IMR-90 (cell line): ENCODE results near the gene DAAM1. TPM values are rescaled to one million over a fixed set of nuclear protein-coding genes. Genes with fewer than 3 reads are reported as not detected.

Experiments
- ATAC-seq: fragments of 200-7000 bp; cut with Tn5 transposase; 2 replicates; pipeline ENCODE4 v1.9.1; 2020; ENCODE audit warnings: low read depth, mild to moderate bottlenecking, moderate library complexity
- BruUV-seq: library from RNA; stranded (reverse); fragments of 400-500 nt; replicated peaks from 2 replicates; lab custom pipeline; 2021; lab: Mats Ljungman, UMichigan
- CTCF ChIA-PET: fragments of 300-600 bp; formaldehyde crosslinking; extraction: SDS; loops from one replicate; lab custom pipeline; 2021; ENCODE audit warnings: antibody characterized with exemption; lab: Yijun Ruan, JAX
- POLR2A ChIA-PET: fragments of 300-600 bp; sonication (Branson Sonifier 250); formaldehyde crosslinking; loops from one replicate; lab custom pipeline; 2022; ENCODE audit warnings: antibody characterized with exemption; ENCODE audit not compliant: unreplicated experiment; lab: Charles Lee
- DNase-seq: peaks from one replicate; pipeline ENCODE4 v3.0.0; 2013
- H2AFZ ChIP-seq: replicated peaks from 2 replicates; pipeline ENCODE3; 2013; ENCODE audit warnings: low read length, mild to moderate bottlenecking; ENCODE audit not compliant: poor library complexity
- H2AK5ac ChIP-seq: 2 replicates; pipeline ENCODE4 v1.6.1; 2013; ENCODE audit warnings: low read depth, low read length, inconsistent platforms
- H2AK9ac ChIP-seq: replicated peaks from 2 replicates; pipeline ENCODE3; 2013; ENCODE audit warnings: mild to moderate bottlenecking, low read depth, low read length, moderate library complexity; ENCODE audit not compliant: poor library complexity
- H2BK120ac ChIP-seq: 2 replicates; pipeline ENCODE4 v1.6.1; 2013; ENCODE audit warnings: low read depth, low read length, inconsistent platforms
- H2BK15ac ChIP-seq: 3 replicates; pipeline ENCODE4 v1.6.1; 2013; ENCODE audit warnings: low read depth, low read length, inconsistent platforms
- H2BK20ac ChIP-seq: 2 replicates; pipeline ENCODE4 v1.6.1; 2013; ENCODE audit warnings: low read depth, mild to moderate bottlenecking, inconsistent platforms, low read length, moderate library complexity
- H2BK5ac ChIP-seq: 2 replicates; pipeline ENCODE4 v1.6.1; 2013; ENCODE audit warnings: mild to moderate bottlenecking, low read depth, low read length, inconsistent platforms; ENCODE audit not compliant: poor library complexity, severe bottlenecking
- H3K14ac ChIP-seq: replicated peaks from 2 replicates; pipeline ENCODE4 v1.6.1; 2013; ENCODE audit warnings: low read depth, low read length, inconsistent platforms
- H3K18ac ChIP-seq: 2 replicates; pipeline ENCODE4 v1.6.1; 2013; ENCODE audit warnings: low read depth, low read length, control low read depth
- H3K23ac ChIP-seq: 2 replicates; pipeline ENCODE4 v1.6.1; 2013; ENCODE audit warnings: low read depth, low read length, inconsistent platforms
- H3K27ac ChIP-seq: 2 replicates; pipeline ENCODE4 v1.5.1; 2013; ENCODE audit warnings: mild to moderate bottlenecking, control low read depth, low read length; ENCODE audit not compliant: insufficient read depth
- H3K27me3 ChIP-seq: 2 replicates; pipeline ENCODE4 v1.6.1; 2013; ENCODE audit warnings: low read length; ENCODE audit not compliant: control insufficient read depth, insufficient read depth
- H3K36me3 ChIP-seq: 2 replicates; pipeline ENCODE4 v1.6.1; 2013; ENCODE audit warnings: low read length, mixed read lengths; ENCODE audit not compliant: control insufficient read depth, insufficient read depth
- H3K4ac ChIP-seq: 2 replicates; pipeline ENCODE4 v1.6.1; 2013; ENCODE audit warnings: low read depth, low read length, inconsistent platforms
- H3K4me1 ChIP-seq: 2 replicates; pipeline ENCODE4 v1.6.1; 2013; ENCODE audit warnings: low read length, mixed read lengths; ENCODE audit not compliant: control insufficient read depth, insufficient read depth
- H3K4me2 ChIP-seq: 2 replicates; pipeline ENCODE4 v1.6.1; 2013; ENCODE audit warnings: low read depth, mild to moderate bottlenecking, control low read depth, low read length, moderate library complexity
- H3K4me3 ChIP-seq: 2 replicates; pipeline ENCODE4 v1.5.1; 2013; ENCODE audit warnings: low read depth, mild to moderate bottlenecking, control low read depth, low read length, moderate library complexity; ENCODE audit not compliant: insufficient read depth
- H3K56ac ChIP-seq: 2 replicates; pipeline ENCODE4 v1.6.1; 2013; ENCODE audit warnings: low read length, inconsistent platforms; ENCODE audit not compliant: insufficient read depth; ENCODE audit errors: extremely low read depth
- H3K79me1 ChIP-seq, 2 experiments: 2 replicates each; pipeline ENCODE4 v1.6.1; 2013; ENCODE audit warnings: low read length in 2 of 2, inconsistent platforms in 1 of 2, low read depth in 1 of 2
- H3K9ac ChIP-seq: 2 replicates; pipeline ENCODE4 v1.6.1; 2013; ENCODE audit warnings: low read depth, low read length, control low read depth
- H3K9me1 ChIP-seq: 2 replicates; pipeline ENCODE4 v1.6.1; 2013; ENCODE audit warnings: low read length, inconsistent platforms; ENCODE audit not compliant: insufficient read depth
- H3K9me3 ChIP-seq: 2 replicates; pipeline ENCODE4 v1.6.1; 2013; ENCODE audit warnings: low read length; ENCODE audit not compliant: control insufficient read depth, insufficient read depth
- H4K20me1 ChIP-seq: 2 replicates; pipeline ENCODE4 v1.6.1; 2013; ENCODE audit warnings: low read length, inconsistent platforms; ENCODE audit not compliant: insufficient read depth
- H4K5ac ChIP-seq: 2 replicates; pipeline ENCODE4 v1.6.1; 2013; ENCODE audit warnings: mild to moderate bottlenecking, low read depth, low read length, control low read depth
- H4K8ac ChIP-seq, 2 experiments: 2 replicates each; pipeline ENCODE4 v1.6.1; 2013; ENCODE audit warnings: low read depth in 2 of 2, low read length in 2 of 2, control low read depth in 1 of 2, inconsistent platforms in 1 of 2
- H4K91ac ChIP-seq: 2 replicates; pipeline ENCODE4 v1.6.1; 2013; ENCODE audit warnings: low read depth, low read length, inconsistent platforms; ENCODE audit not compliant: insufficient read depth
- BHLHE40 ChIP-seq: fragments of 150-350 bp; IDR thresholded peaks from 2 replicates; pipeline ENCODE4 v1.6.1; 2016; ENCODE audit warnings: mild to moderate bottlenecking, low read depth, low read length
- CHD1 ChIP-seq: IDR thresholded peaks from 2 replicates; pipeline ENCODE4 v1.6.1; 2012; ENCODE audit warnings: low read depth, low read length, improper control_type of control experiment
- POLR2A ChIP-seq: IDR thresholded peaks from 2 replicates; pipeline ENCODE4 v1.6.1; 2012; ENCODE audit warnings: mild to moderate bottlenecking, low read depth, low read length
- RCOR1 ChIP-seq: IDR thresholded peaks from 2 replicates; pipeline ENCODE4 v1.6.1; 2012; ENCODE audit warnings: mild to moderate bottlenecking, low read length, improper control_type of control experiment; ENCODE audit not compliant: insufficient replicate concordance
- SMC3 ChIP-seq: fragments of 150-350 bp; IDR thresholded peaks from 2 replicates; pipeline ENCODE4 v1.6.1; 2016; ENCODE audit warnings: low read depth, mild to moderate bottlenecking, antibody characterized with exemption, low read length, moderate library complexity
- USF2 ChIP-seq: fragments of 150-350 bp; IDR thresholded peaks from 2 replicates; pipeline ENCODE4 v1.6.1; 2017; ENCODE audit warnings: mild to moderate bottlenecking, antibody characterized with exemption, low read length, low read depth
- dilution Hi-C: fragments of 300-500 bp; cut with HindIII; formaldehyde crosslinking; loops from one replicate; pipeline ENCODE4 v1.14.3; 2018; ENCODE audit warnings: low sequenced_read_pairs; ENCODE audit not compliant: unreplicated experiment
- in situ Hi-C: fragments of 300-500 bp; cut with MboI; formaldehyde crosslinking; loops from 3 replicates; pipeline ENCODE4 v1.14.3; 2019; ENCODE audit warnings: low sequenced_read_pairs, inconsistent platforms, mixed read lengths
- intact Hi-C: fragments of 100-400 bp; cut with micrococcal nuclease; formaldehyde crosslinking; loops from 2 replicates; pipeline ENCODE4 v1.10.0; 2022
- polyA plus RNA-seq, 3 experiments: library from polyadenylated mRNA; depleted of rRNA; stranded (reverse); fragments of >200 nt; gene quantifications; 2 replicates each; pipeline ENCODE4 v1.2.3, GENCODE V29; 2012; ENCODE audit warnings: low replicate concordance in 1 of 3
- total RNA-seq: library from RNA; depleted of rRNA; stranded (reverse); fragments of >200 nt; gene quantifications from 2 replicates; pipeline ENCODE4 v1.2.3, GENCODE V29; 2012

DAAM1 gene
- total and polyA plus RNA-seq, 2 of the 4 experiments (the other 2 are of a cell fraction) = 4.8 to 5.4 TPM

- no peaks in the 10 kb centered on the region for H3K36me3 ChIP-seq
- H3K27me3 ChIP-seq = no peaks in the 10 kb centered on the region
- intact Hi-C loops = loop anchor here (1.0 kb wide), 1 partner anchor 9 kb away; no protein-coding TSS in a partner anchor
- H3K4ac ChIP-seq = no peak overlapping the region
- no peak overlapping the region for H4K91ac ChIP-seq
- H2BK20ac ChIP-seq = no peak overlapping the region
- no peak overlapping the region for H3K27ac ChIP-seq
- DNase-seq (no peak), ATAC-seq (no peak)
- no peaks in the 10 kb centered on the region for H3K9me1 ChIP-seq
- no peak overlapping the region for H4K5ac ChIP-seq
- H3K23ac ChIP-seq = no peak overlapping the region
- no peak overlapping the region for H2BK120ac ChIP-seq
- no peak overlapping the region for H3K18ac ChIP-seq
- H2AFZ ChIP-seq = no peak overlapping the region
- no peak overlapping the region for H3K56ac ChIP-seq
- no peak overlapping the region for H3K4me3 ChIP-seq
- H3K4me1 ChIP-seq = no peaks in the 10 kb centered on the region
- no peaks in the 10 kb centered on the region for H3K9me3 ChIP-seq
- no peaks in the 10 kb centered on the region for H4K20me1 ChIP-seq
- ChIA-PET POLR2A (no interaction called here), CTCF (no interaction called here)
- no peak overlapping the region for H3K14ac ChIP-seq
- BruUV-seq = no TSS peak
- no peak overlapping the region for H3K9ac ChIP-seq
- H2BK15ac ChIP-seq = no peak overlapping the region
- no peak overlapping the region for H2BK5ac ChIP-seq
- peaks cover 8 to 12% of the 10 kb centered on the region in 2 experiments; a peak in 2 of 4 replicates for H3K79me1 ChIP-seq
- H2AK5ac ChIP-seq = no peak overlapping the region
- no peak overlapping the region for H3K4me2 ChIP-seq
- TF ChIP-seq RCOR1 (no peak), CHD1 (no peak), BHLHE40 (no peak), USF2 (no peak), POLR2A (no peak), SMC3 (no peak)
- in situ Hi-C loops = no loop called here
- H4K8ac ChIP-seq = no peak overlapping the region
- dilution Hi-C loops = no loop called here
- H2AK9ac ChIP-seq = no peak overlapping the region
Observed at GRCh38 chr14:59239022-59239421, 50.6 kb downstream of the DAAM1 start.
